Neural progenitor cell (in vitro differentiated cells): ENCODE results near the gene TOLLIP. TPM values are rescaled to one million over a fixed set of nuclear protein-coding genes. Genes with fewer than 3 reads are reported as not detected.

Source experiments
- DNase-seq: peaks from one replicate; pipeline ENCODE4 v3.0.0-alpha.2; 2016; ENCODE audit warnings: low spot score
- H2AFZ ChIP-seq: fragments of 200-600 bp; sonication (generic); replicated peaks from 2 replicates; pipeline ENCODE4 v1.6.1; 2016; ENCODE audit warnings: antibody characterized with exemption
- H3F3A ChIP-seq: fragments of 200-600 bp; sonication (generic); 2 replicates; pipeline ENCODE4 v1.6.1; 2016; ENCODE audit warnings: antibody characterized with exemption, low read depth
- H3K27ac ChIP-seq: fragments of 200-600 bp; sonication (generic); 2 replicates; pipeline ENCODE4 v1.5.1; 2016; ENCODE audit warnings: mild to moderate bottlenecking
- H3K27me3 ChIP-seq: fragments of 200-600 bp; sonication (generic); 2 replicates; pipeline ENCODE4 v1.6.1; 2016; ENCODE audit warnings: mild to moderate bottlenecking, moderate library complexity
- H3K36me3 ChIP-seq: fragments of 200-600 bp; sonication (generic); 2 replicates; pipeline ENCODE4 v1.5.1; 2016
- H3K4me1 ChIP-seq: fragments of 200-600 bp; sonication (generic); 2 replicates; pipeline ENCODE4 v1.6.1; 2016; ENCODE audit warnings: mixed run types
- H3K4me2 ChIP-seq: fragments of 200-600 bp; sonication (generic); 2 replicates; pipeline ENCODE4 v1.6.1; 2016
- H3K4me3 ChIP-seq: fragments of 200-600 bp; sonication (generic); 2 replicates; pipeline ENCODE4 v1.5.1; 2016
- H3K79me2 ChIP-seq: fragments of 200-600 bp; sonication (generic); 2 replicates; pipeline ENCODE4 v1.6.1; 2016; ENCODE audit warnings: low read depth
- H3K9ac ChIP-seq: fragments of 200-600 bp; sonication (generic); 2 replicates; pipeline ENCODE4 v1.6.1; 2016
- H3K9me3 ChIP-seq: fragments of 200-600 bp; sonication (generic); 2 replicates; pipeline ENCODE4 v1.5.1; 2016; ENCODE audit warnings: low read depth
- H4K20me1 ChIP-seq: fragments of 200-600 bp; sonication (generic); 2 replicates; pipeline ENCODE4 v1.6.1; 2016; ENCODE audit warnings: low read depth
- H3K27ac Mint-ChIP-seq: 3 replicates; pipeline ENCODE4 v1.8.0; 2021; ENCODE audit warnings: mixed read lengths
- H3K27me3 Mint-ChIP-seq: 2 replicates; pipeline ENCODE4 v1.8.0; 2022; ENCODE audit warnings: low read depth, mild to moderate bottlenecking, inconsistent platforms, moderate library complexity, mixed read lengths; ENCODE audit not compliant: insufficient read depth
- H3K36me3 Mint-ChIP-seq: 3 replicates; pipeline ENCODE4 v1.8.0; 2021; ENCODE audit warnings: mixed read lengths
- H3K4me1 Mint-ChIP-seq: 3 replicates; pipeline ENCODE4 v1.8.0; 2021; ENCODE audit warnings: mixed read lengths
- H3K4me3 Mint-ChIP-seq: 3 replicates; pipeline ENCODE4 v1.8.0; 2021; ENCODE audit warnings: mild to moderate bottlenecking, moderate library complexity, mixed read lengths
- H3K9me3 Mint-ChIP-seq: 3 replicates; pipeline ENCODE4 v1.8.0; 2020; ENCODE audit warnings: mixed read lengths
- EZH2 ChIP-seq: fragments of 200-600 bp; sonication (generic); IDR thresholded peaks from 2 replicates; pipeline ENCODE4 v1.6.1; 2017; ENCODE audit warnings: antibody characterized with exemption, mild to moderate bottlenecking, moderate library complexity
- EZH2phosphoT487 ChIP-seq: fragments of 200-600 bp; sonication (generic); IDR thresholded peaks from 2 replicates; pipeline ENCODE4 v1.6.1; 2017; ENCODE audit warnings: antibody characterized with exemption
- total RNA-seq: library from RNA; depleted of rRNA; stranded (reverse); fragments of >200 nt; gene quantifications from 2 replicates; pipeline ENCODE4 v1.2.3, GENCODE V29; 2015; ENCODE audit warnings: low replicate concordance
- TF ChIP-seq, protein P1 (sequence below): fragments of 200-600 bp; sonication (generic); IDR thresholded peaks from 2 replicates; pipeline ENCODE4 v1.5.1; 2017; ENCODE audit warnings: antibody characterized with exemption, mild to moderate bottlenecking

Gene TOLLIP
- total RNA-seq, 1 donor from 2014 or later, result 8.5 TPM

DNA sequence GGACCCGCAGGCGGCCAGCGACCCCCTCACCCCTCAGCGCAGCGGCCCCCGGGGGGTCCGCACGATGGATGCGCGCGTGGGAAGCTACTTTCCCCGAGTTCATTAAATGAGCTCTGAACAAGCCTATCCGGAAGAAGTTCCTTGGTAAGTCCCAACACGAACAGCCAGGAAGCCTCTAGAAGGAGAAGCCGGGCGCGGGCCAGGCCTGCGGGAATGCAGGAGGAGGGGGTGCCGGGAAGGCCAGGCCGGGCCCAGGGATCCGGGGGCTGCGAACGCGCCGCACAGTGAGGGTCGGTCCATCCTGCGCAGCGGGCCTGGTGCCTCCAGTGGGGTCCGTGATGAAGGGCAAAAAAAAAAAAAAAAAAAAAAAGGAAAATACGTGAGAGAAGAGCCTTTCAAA, 36.9 kb downstream of the TOLLIP start:
- no peaks in the 10 kb centered on the region for H3K79me2 ChIP-seq
- no peak overlapping the region for H3K4me2 ChIP-seq
- H2AFZ ChIP-seq, result no peak overlapping the region
- Mint-ChIP-seq H3K27me3 (peaks cover 6% of the 10 kb centered on the region), H3K27ac (no peak overlapping the region), H3K4me1 (peaks cover 6% of the 10 kb centered on the region), H3K36me3 (peaks cover 7% of the 10 kb centered on the region), H3K9me3 (no peaks in the 10 kb centered on the region), H3K4me3 (no peak overlapping the region)
- H3K9me3 ChIP-seq, result no peaks in the 10 kb centered on the region
- no peaks in the 10 kb centered on the region for H3K27me3 ChIP-seq
- H3K4me1 ChIP-seq, result no peaks in the 10 kb centered on the region
- DNase-seq, result no peak
- H3K36me3 ChIP-seq, result no peaks in the 10 kb centered on the region
- H3K4me3 ChIP-seq, result no peak overlapping the region
- H3F3A ChIP-seq, result no peaks in the 10 kb centered on the region
- H4K20me1 ChIP-seq, result no peaks in the 10 kb centered on the region
- H3K9ac ChIP-seq, result no peak overlapping the region
- H3K27ac ChIP-seq, result no peak overlapping the region
- TF ChIP-seq, protein P1, sequence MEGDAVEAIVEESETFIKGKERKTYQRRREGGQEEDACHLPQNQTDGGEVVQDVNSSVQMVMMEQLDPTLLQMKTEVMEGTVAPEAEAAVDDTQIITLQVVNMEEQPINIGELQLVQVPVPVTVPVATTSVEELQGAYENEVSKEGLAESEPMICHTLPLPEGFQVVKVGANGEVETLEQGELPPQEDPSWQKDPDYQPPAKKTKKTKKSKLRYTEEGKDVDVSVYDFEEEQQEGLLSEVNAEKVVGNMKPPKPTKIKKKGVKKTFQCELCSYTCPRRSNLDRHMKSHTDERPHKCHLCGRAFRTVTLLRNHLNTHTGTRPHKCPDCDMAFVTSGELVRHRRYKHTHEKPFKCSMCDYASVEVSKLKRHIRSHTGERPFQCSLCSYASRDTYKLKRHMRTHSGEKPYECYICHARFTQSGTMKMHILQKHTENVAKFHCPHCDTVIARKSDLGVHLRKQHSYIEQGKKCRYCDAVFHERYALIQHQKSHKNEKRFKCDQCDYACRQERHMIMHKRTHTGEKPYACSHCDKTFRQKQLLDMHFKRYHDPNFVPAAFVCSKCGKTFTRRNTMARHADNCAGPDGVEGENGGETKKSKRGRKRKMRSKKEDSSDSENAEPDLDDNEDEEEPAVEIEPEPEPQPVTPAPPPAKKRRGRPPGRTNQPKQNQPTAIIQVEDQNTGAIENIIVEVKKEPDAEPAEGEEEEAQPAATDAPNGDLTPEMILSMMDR, result no peak
- no peak for TF ChIP-seq EZH2phosphoT487
- no peak for TF ChIP-seq EZH2

DNA sequence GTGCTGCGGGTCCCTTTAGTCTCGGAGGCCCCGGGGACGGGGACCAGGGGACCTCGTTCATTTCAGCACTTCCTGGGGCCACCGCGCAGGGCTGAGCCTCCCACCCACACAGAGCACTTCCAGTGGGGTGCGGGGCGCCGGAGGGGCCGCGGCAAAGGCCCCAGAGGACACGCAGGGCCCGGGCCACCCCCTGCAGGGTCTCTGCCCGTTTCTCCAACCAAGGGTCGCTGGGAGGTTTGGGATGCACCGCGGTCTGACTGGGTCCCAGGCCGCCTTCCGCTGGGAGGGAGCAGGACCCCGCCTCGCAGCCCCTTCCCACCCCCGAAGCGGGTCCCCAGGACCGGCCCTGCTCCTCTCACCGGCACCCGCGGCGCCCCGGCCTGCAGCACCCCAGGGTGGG, 37.5 kb downstream of the TOLLIP start:
- no peak overlapping the region for H3K27ac ChIP-seq
- no peak overlapping the region for H2AFZ ChIP-seq

DNA sequence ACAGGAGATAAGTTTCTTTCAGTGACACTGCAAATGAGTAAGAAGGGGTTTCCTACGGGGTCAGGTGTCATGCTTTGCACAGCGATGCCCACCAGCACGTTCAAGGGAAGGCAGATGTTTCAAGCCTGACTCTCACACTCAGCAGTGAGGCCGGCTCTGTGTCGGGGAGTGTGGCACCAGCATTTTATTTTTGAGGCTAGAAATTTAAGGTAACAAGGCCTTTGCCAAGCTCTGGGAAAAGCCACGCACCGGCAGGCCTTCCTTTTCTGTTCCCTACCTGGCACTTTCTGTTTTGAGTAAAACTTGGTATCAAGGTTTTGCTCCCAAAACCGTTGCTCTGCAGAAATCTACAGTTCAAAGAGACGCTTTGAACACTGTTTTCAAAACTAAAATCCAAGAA, 38.0 kb downstream of the TOLLIP start:
- H3K27me3 ChIP-seq, result no peaks in the 10 kb centered on the region
- no peaks in the 10 kb centered on the region for H3F3A ChIP-seq
- H4K20me1 ChIP-seq, result no peaks in the 10 kb centered on the region
- Mint-ChIP-seq H3K36me3 (peaks cover 3% of the 10 kb centered on the region), H3K4me1 (peaks cover 6% of the 10 kb centered on the region), H3K4me3 (peak overlapping the region; percentile 50), H3K27ac (peak overlapping the region; percentile 21), H3K9me3 (no peaks in the 10 kb centered on the region), H3K27me3 (peaks cover 6% of the 10 kb centered on the region)
- TF ChIP-seq, protein P1, result no peak
- no peak for TF ChIP-seq EZH2phosphoT487
- TF ChIP-seq EZH2, result no peak
- no peaks in the 10 kb centered on the region for H3K9me3 ChIP-seq
- H3K4me2 ChIP-seq, result no peak overlapping the region
- no peak overlapping the region for H3K27ac ChIP-seq
- H3K4me1 ChIP-seq, result no peaks in the 10 kb centered on the region
- H3K9ac ChIP-seq, result no peak overlapping the region
- H2AFZ ChIP-seq, result no peak overlapping the region
- H3K79me2 ChIP-seq, result no peaks in the 10 kb centered on the region
- DNase-seq, result no peak
- no peak overlapping the region for H3K4me3 ChIP-seq
- no peaks in the 10 kb centered on the region for H3K36me3 ChIP-seq

More for the DNA sequence above, 37.5 kb downstream of the TOLLIP start:
- no peaks in the 10 kb centered on the region for H3K9me3 Mint-ChIP-seq
- no peaks in the 10 kb centered on the region for H3K79me2 ChIP-seq
- H3K36me3 Mint-ChIP-seq, result peaks cover 5% of the 10 kb centered on the region
- H3K27me3 Mint-ChIP-seq, result peaks cover 6% of the 10 kb centered on the region
- H3K27ac Mint-ChIP-seq, result no peak overlapping the region
- no peaks in the 10 kb centered on the region for H3F3A ChIP-seq
- H3K4me2 ChIP-seq, result no peak overlapping the region
- peaks cover 6% of the 10 kb centered on the region for H3K4me1 Mint-ChIP-seq
- H3K4me3 Mint-ChIP-seq, result no peak overlapping the region
- H3K36me3 ChIP-seq, result no peaks in the 10 kb centered on the region
- TF ChIP-seq, protein P1, result no peak
- TF ChIP-seq EZH2, result no peak
- TF ChIP-seq EZH2phosphoT487, result no peak
- DNase-seq, result no peak
- H3K9ac ChIP-seq, result no peak overlapping the region
- no peaks in the 10 kb centered on the region for H3K4me1 ChIP-seq
- no peaks in the 10 kb centered on the region for H4K20me1 ChIP-seq
- no peak overlapping the region for H3K4me3 ChIP-seq
- no peaks in the 10 kb centered on the region for H3K9me3 ChIP-seq
- H3K27me3 ChIP-seq, result no peaks in the 10 kb centered on the region
